ENCODE measurements around the gene HES3. TPM values are rescaled to one million over a fixed set of nuclear protein-coding genes. Genes with fewer than 3 reads are reported as not detected.

Gene HES3
- total and polyA plus RNA-seq, 10 of the 15 experiments (the other 5 are each of a cell fraction or from before 2014, with no cell fraction given) = not detected

- TF ChIP-seq ZNF687 (IDR thresholded peaks at IDR 0.05) (peak; percentile 82), BCLAF1 (IDR thresholded peaks at IDR 0.05) (no peak), HCFC1 (IDR thresholded peaks at IDR 0.05; ENCODE audit: low read length) (no peak), POU2F2 (IDR thresholded peaks at IDR 0.05; ENCODE audit: borderline replicate concordance, low read depth, low read length) (no peak), USF1 (IDR thresholded peaks at IDR 0.05; ENCODE audit: borderline replicate concordance, extremely low read length, insufficient read depth, low read depth, low read length) (peak; percentile 36), FOXM1 (IDR thresholded peaks at IDR 0.05; ENCODE audit: low read depth, low read length) (no peak), SPI1 (IDR thresholded peaks at IDR 0.05; ENCODE audit: borderline replicate concordance, insufficient read depth, low read depth, low read length) (no peak), SUZ12 (IDR thresholded peaks at IDR 0.05; ENCODE audit: unreplicated experiment) (no peak), SREBF1 (IDR thresholded peaks at IDR 0.05; ENCODE audit: low read length) (no peak), RBBP5 (conservative IDR thresholded peaks at IDR 0.05) (no peak), WRNIP1 (IDR thresholded peaks at IDR 0.05; ENCODE audit: borderline replicate concordance, low read depth, low read length) (no peak), YY1 (IDR thresholded peaks at IDR 0.05; ENCODE audit: low read depth, low read length) (peak; percentile 47; the same call in 1 of the 2 replicates), MAX (IDR thresholded peaks at IDR 0.05; ENCODE audit: low read depth, low read length) (peak; percentile 35; the same call in 1 of the 2 replicates), BMI1 (IDR thresholded peaks at IDR 0.05; ENCODE audit: borderline replicate concordance) (no peak)
Measured at GRCh38 chr1:6208723-6209660, 35.0 kb upstream of the HES3 start (continued).

Data from GM12878 (cell line).